PC-3 (cell line): ENCODE data around the gene PACSIN2. TPM values are rescaled to one million over a fixed set of nuclear protein-coding genes. Genes with fewer than 3 reads are reported as not detected.

Source experiments
- ATAC-seq: fragments of 200-7000 bp; cut with Tn5 transposase; 2 replicates; pipeline ENCODE4 v1.9.1; 2020; ENCODE audit warnings: mild to moderate bottlenecking, moderate library complexity
- BruUV-seq: library from RNA; stranded (reverse); fragments of 400-500 nt; replicated peaks from 2 replicates; lab custom pipeline; 2021; lab: Mats Ljungman, UMichigan
- CTCF ChIA-PET: fragments of 300-600 bp; sonication (Branson Sonifier 250); formaldehyde crosslinking; loops from one replicate; lab custom pipeline; 2022; ENCODE audit warnings: antibody characterized with exemption; lab: Charles Lee
- POLR2A ChIA-PET: fragments of 300-600 bp; sonication (Branson Sonifier 250); formaldehyde crosslinking; loops from one replicate; lab custom pipeline; 2022; ENCODE audit warnings: antibody characterized with exemption; ENCODE audit not compliant: unreplicated experiment; lab: Charles Lee
- DNase-seq: peaks from one replicate; pipeline ENCODE4 v3.0.0-alpha.2; 2015
- H2AFZ ChIP-seq: fragments of 300-600 bp; sonication (generic); 2 replicates; pipeline ENCODE4 v1.6.0; 2016; ENCODE audit warnings: antibody characterized with exemption, low read length
- H3F3A ChIP-seq: fragments of 300-600 bp; sonication (generic); one replicate; pipeline ENCODE4 v1.6.0; 2017; ENCODE audit warnings: antibody characterized with exemption, low read length, control low read depth, mild to moderate bottlenecking; ENCODE audit not compliant: unreplicated experiment
- H3K27ac ChIP-seq: fragments of 300-600 bp; sonication (generic); 2 replicates; pipeline ENCODE4 v1.5.1; 2016; ENCODE audit warnings: mild to moderate bottlenecking, low read length
- H3K27me3 ChIP-seq: fragments of 300-600 bp; sonication (generic); 2 replicates; pipeline ENCODE4 v1.6.1; 2016; ENCODE audit warnings: low read length, mixed read lengths
- H3K36me3 ChIP-seq: fragments of 300-600 bp; sonication (generic); 2 replicates; pipeline ENCODE4 v1.6.1; 2016; ENCODE audit warnings: low read depth, mixed run types, low read length, mixed read lengths
- H3K4me1 ChIP-seq: fragments of 300-600 bp; sonication (generic); 2 replicates; pipeline ENCODE4 v1.5.1; 2016; ENCODE audit warnings: low read length; ENCODE audit not compliant: insufficient read depth
- H3K4me2 ChIP-seq: fragments of 300-600 bp; sonication (generic); 2 replicates; pipeline ENCODE4 v1.6.0; 2016; ENCODE audit warnings: low read length
- H3K4me3 ChIP-seq: fragments of 300-600 bp; sonication (generic); 2 replicates; pipeline ENCODE4 v1.5.1; 2016; ENCODE audit warnings: mild to moderate bottlenecking, low read length, mixed read lengths
- H3K79me2 ChIP-seq: fragments of 300-600 bp; sonication (generic); 2 replicates; pipeline ENCODE4 v1.6.1; 2017; ENCODE audit warnings: low read length, mixed read lengths
- H3K9ac ChIP-seq: fragments of 300-600 bp; sonication (generic); 2 replicates; pipeline ENCODE4 v1.6.0; 2016; ENCODE audit warnings: mild to moderate bottlenecking, low read length
- H3K9me2 ChIP-seq: fragments of 300-600 bp; sonication (generic); replicated peaks from 2 replicates; pipeline ENCODE4 v1.6.1; 2016; ENCODE audit warnings: mixed run types, low read length, mixed read lengths
- H3K9me3 ChIP-seq: fragments of 300-600 bp; sonication (generic); 2 replicates; pipeline ENCODE4 v1.6.1; 2016; ENCODE audit warnings: low read length, mixed read lengths
- H4K20me1 ChIP-seq: fragments of 300-600 bp; sonication (generic); 2 replicates; pipeline ENCODE4 v1.6.1; 2016; ENCODE audit warnings: low read length, mixed read lengths
- EZH2 ChIP-seq: fragments of 300-600 bp; sonication (generic); IDR thresholded peaks from one replicate; pipeline ENCODE4 v1.6.1; 2017; ENCODE audit warnings: antibody characterized with exemption, mild to moderate bottlenecking, low read length; ENCODE audit not compliant: unreplicated experiment
- EZH2phosphoT487 ChIP-seq: fragments of 300-600 bp; sonication (generic); IDR thresholded peaks from 2 replicates; pipeline ENCODE4 v1.6.1; 2018; ENCODE audit warnings: mild to moderate bottlenecking, antibody characterized with exemption, low read length, borderline replicate concordance
- intact Hi-C: fragments of 100-400 bp; cut with micrococcal nuclease; formaldehyde crosslinking; loops from 2 replicates; pipeline ENCODE4 v1.9.0; 2023
- total RNA-seq: library from RNA; depleted of rRNA; stranded (reverse); fragments of >200 nt; gene quantifications from 2 replicates; pipeline ENCODE4 v1.2.3, GENCODE V29; 2014
- TF ChIP-seq, protein P1 (sequence below): fragments of 300-600 bp; sonication (generic); conservative IDR thresholded peaks from 2 replicates; pipeline ENCODE4 v1.5.1; 2017; ENCODE audit warnings: antibody characterized with exemption, low read depth, mild to moderate bottlenecking, low read length

Gene PACSIN2
- total RNA-seq, 1 experiment from 2014 or later = 25.7 TPM

DNA sequence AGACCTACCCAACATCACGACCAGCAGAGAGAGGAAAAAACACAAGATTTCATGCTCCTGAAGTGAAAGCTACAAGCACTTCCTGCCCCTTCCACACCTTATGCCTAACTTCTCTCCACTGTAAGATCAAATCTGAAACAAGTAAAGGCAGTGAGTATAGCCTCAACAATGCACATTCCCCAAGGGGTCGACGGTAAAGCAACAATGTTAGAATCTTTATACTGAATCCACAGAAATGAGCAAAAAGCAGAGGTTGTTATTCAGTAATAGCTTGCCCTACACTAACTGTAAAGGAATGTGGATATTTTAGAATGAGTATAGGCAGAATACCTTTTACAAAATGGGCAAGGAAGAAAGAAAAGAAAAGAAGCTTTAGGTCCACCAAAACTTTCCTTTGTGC is 173.5 kb downstream of the PACSIN2 start:
- ATAC-seq (no peak), DNase-seq (no peak)
- Histone ChIP-seq H3K9me2 (no peaks in the 10 kb centered on the region), H3K9ac (no peak overlapping the region), H4K20me1 (no peaks in the 10 kb centered on the region), H3K9me3 (no peaks in the 10 kb centered on the region), H3K27me3 (no peaks in the 10 kb centered on the region), H3K4me2 (no peak overlapping the region), H3K27ac (no peak overlapping the region), H3K4me1 (peaks cover 29% of the 10 kb centered on the region), H3F3A (no peaks in the 10 kb centered on the region), H3K36me3 (no peaks in the 10 kb centered on the region; the same call in 1 of the 2 replicates), H2AFZ (no peak overlapping the region), H3K4me3 (no peak overlapping the region), H3K79me2 (no peaks in the 10 kb centered on the region)
- ChIA-PET POLR2A (interaction anchor here (0.6 to 0.8 kb wide), 2 partner anchors 11 to 27 kb away, joined by 7 to 18 read pairs; no protein-coding TSS in a partner anchor), CTCF (no interaction called here)
- TF ChIP-seq, protein P1, sequence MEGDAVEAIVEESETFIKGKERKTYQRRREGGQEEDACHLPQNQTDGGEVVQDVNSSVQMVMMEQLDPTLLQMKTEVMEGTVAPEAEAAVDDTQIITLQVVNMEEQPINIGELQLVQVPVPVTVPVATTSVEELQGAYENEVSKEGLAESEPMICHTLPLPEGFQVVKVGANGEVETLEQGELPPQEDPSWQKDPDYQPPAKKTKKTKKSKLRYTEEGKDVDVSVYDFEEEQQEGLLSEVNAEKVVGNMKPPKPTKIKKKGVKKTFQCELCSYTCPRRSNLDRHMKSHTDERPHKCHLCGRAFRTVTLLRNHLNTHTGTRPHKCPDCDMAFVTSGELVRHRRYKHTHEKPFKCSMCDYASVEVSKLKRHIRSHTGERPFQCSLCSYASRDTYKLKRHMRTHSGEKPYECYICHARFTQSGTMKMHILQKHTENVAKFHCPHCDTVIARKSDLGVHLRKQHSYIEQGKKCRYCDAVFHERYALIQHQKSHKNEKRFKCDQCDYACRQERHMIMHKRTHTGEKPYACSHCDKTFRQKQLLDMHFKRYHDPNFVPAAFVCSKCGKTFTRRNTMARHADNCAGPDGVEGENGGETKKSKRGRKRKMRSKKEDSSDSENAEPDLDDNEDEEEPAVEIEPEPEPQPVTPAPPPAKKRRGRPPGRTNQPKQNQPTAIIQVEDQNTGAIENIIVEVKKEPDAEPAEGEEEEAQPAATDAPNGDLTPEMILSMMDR = no peak
- TF ChIP-seq EZH2 = no peak
- no peak for TF ChIP-seq EZH2phosphoT487
- BruUV-seq = no TSS peak
- intact Hi-C loops = no loop called here

DNA sequence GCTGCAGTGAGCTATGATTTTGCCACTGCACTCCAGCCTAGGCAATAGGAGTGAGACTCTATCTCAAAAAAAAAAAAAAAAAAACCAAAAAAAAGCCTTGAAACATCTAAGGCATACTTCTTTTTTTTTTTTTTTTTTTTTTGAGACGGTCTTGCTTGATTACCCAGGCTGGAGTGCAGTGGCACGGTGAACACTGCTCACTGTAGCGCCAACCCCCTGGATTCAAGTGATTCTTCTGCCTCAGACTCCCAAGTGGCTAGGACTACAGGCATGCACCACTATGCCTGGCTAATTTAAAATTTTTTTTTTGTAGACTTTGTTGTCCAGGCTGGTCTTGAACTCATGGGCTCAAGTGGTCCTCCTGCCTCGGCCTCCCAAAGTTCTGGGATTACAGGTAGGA is 177.4 kb downstream of the PACSIN2 start:
- H3K9me2 ChIP-seq = no peaks in the 10 kb centered on the region
- H3K4me3 ChIP-seq = no peak overlapping the region
- no peaks in the 10 kb centered on the region for H4K20me1 ChIP-seq
- ChIA-PET CTCF (no interaction called here), POLR2A (no interaction called here)
- no TSS peak for BruUV-seq
- no peaks in the 10 kb centered on the region for H3K27me3 ChIP-seq
- H3K4me2 ChIP-seq = no peak overlapping the region
- intact Hi-C loops = no loop called here
- no peaks in the 10 kb centered on the region for H3K79me2 ChIP-seq
- H3K27ac ChIP-seq = no peak overlapping the region
- TF ChIP-seq, protein P1 = no peak
- TF ChIP-seq EZH2phosphoT487 (no peak), EZH2 (no peak)
- ATAC-seq (no peak), DNase-seq (no peak)
- H3F3A ChIP-seq = no peaks in the 10 kb centered on the region
- no peaks in the 10 kb centered on the region; the same call in 1 of the 2 replicates for H3K36me3 ChIP-seq
- H3K9ac ChIP-seq = no peak overlapping the region
- H3K9me3 ChIP-seq = no peaks in the 10 kb centered on the region
- no peak overlapping the region for H2AFZ ChIP-seq
- peaks cover under 1% of the 10 kb centered on the region; the same call in 1 of the 2 replicates for H3K4me1 ChIP-seq

DNA sequence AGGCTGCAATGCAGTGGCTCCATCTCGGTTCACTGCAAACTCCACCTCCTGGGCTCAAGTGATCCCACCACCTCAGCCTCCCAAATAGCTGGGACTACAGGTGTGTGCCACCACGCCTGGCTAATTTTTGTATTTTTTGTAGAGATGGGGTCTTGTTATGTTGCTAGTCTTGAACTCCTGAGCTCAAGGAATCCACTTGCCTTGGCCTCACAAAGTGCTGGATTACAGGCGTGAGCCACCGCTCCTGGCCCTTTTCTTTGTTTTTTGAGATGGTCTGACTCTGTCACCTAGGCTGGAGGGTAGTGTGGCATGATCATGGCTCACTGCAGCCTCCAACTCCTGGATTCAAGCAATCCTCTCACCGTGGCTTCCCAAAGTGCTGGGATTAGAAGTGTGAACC is 178.9 kb downstream of the PACSIN2 start:
- Histone ChIP-seq H3K27me3 (no peaks in the 10 kb centered on the region), H2AFZ (no peak overlapping the region), H3K4me1 (no peaks in the 10 kb centered on the region), H3K9me3 (no peaks in the 10 kb centered on the region), H4K20me1 (no peaks in the 10 kb centered on the region), H3F3A (no peaks in the 10 kb centered on the region), H3K4me2 (no peak overlapping the region), H3K36me3 (no peaks in the 10 kb centered on the region; the same call in 1 of the 2 replicates), H3K79me2 (no peaks in the 10 kb centered on the region), H3K9ac (no peak overlapping the region), H3K27ac (no peak overlapping the region), H3K9me2 (no peaks in the 10 kb centered on the region), H3K4me3 (no peak overlapping the region)
- POLR2A ChIA-PET = interaction anchor here (0.7 kb wide), 1 partner anchor 13 kb away, joined by 4 read pairs; no protein-coding TSS in a partner anchor
- TF ChIP-seq, protein P1 = no peak
- no peak for TF ChIP-seq EZH2
- no peak for TF ChIP-seq EZH2phosphoT487
- ATAC-seq (no peak), DNase-seq (no peak)
- CTCF ChIA-PET = no interaction called here
- intact Hi-C loops = no loop called here
- no TSS peak for BruUV-seq
